Measurements from ENCODE around the gene ZSWIM6.

The ZSWIM6 gene

GRCh38 chr5:61425918-61426317 is 93.9 kb downstream of the ZSWIM6 start:
- no peak for DNase-seq (ENCODE audit: low read depth, low spot score)
- no peak overlapping the region for H3K4me3 ChIP-seq (ENCODE audit: low read depth, low read length)
- ChIA-PET CTCF (no interaction called here), POLR2A (no interaction called here)
- TF ChIP-seq, protein P1, sequence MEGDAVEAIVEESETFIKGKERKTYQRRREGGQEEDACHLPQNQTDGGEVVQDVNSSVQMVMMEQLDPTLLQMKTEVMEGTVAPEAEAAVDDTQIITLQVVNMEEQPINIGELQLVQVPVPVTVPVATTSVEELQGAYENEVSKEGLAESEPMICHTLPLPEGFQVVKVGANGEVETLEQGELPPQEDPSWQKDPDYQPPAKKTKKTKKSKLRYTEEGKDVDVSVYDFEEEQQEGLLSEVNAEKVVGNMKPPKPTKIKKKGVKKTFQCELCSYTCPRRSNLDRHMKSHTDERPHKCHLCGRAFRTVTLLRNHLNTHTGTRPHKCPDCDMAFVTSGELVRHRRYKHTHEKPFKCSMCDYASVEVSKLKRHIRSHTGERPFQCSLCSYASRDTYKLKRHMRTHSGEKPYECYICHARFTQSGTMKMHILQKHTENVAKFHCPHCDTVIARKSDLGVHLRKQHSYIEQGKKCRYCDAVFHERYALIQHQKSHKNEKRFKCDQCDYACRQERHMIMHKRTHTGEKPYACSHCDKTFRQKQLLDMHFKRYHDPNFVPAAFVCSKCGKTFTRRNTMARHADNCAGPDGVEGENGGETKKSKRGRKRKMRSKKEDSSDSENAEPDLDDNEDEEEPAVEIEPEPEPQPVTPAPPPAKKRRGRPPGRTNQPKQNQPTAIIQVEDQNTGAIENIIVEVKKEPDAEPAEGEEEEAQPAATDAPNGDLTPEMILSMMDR (IDR thresholded peaks at IDR 0.05; ENCODE audit: insufficient read depth, low read length, missing control alignments), result no peak

- no peak for DNase-seq (ENCODE audit: low read depth, low spot score)
- ChIA-PET POLR2A (no interaction called here), CTCF (no interaction called here)
- H3K4me3 ChIP-seq (ENCODE audit: low read depth, low read length), result no peak overlapping the region
- TF ChIP-seq, protein P1 (IDR thresholded peaks at IDR 0.05; ENCODE audit: insufficient read depth, low read length, missing control alignments), result no peak
These were observed 97.8 kb downstream of the ZSWIM6 start for GRCh38 chr5:61429906-61430305.

DNA sequence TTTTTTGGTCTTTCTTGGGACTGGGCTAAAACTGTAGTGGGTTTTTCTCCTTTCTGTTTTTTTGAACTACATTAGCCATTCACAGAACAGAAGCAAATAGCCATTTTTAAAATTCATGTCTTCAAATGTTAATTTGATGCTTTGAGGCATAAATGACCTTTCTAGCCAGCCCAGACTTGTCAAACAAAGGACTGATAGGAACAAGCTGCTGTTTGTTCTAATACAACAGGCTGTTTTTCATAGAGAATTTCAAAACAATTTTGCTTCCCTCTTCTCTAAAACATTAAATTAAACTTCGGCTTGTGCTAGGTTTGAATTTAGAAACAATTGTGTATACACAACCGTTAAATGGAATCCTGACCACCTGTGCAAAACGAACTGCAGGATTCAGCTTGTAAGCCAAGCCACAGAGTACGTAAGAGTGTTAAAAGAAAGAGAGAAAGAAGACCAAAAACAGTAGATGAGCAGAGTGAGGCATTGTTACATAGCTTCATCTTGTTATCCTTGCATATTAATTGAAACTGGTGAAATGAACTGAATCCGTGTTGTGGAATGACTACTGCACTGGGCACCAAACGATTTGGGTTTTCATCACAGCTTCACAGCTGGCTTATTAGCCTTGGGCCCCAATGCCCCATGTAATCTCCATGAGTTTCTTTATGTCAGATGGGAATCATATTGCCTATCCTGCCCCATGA is 100.0 kb downstream of the ZSWIM6 start:
- TF ChIP-seq, protein P1 (IDR thresholded peaks at IDR 0.05; ENCODE audit: insufficient read depth, low read length, missing control alignments), result no peak
- ChIA-PET POLR2A (interaction anchor here (0.6 kb wide), 1 partner anchor 14 kb away, joined by 3 read pairs; no protein-coding TSS in a partner anchor), CTCF (no interaction called here)
- no peak for DNase-seq (ENCODE audit: low read depth, low spot score)
- H3K4me3 ChIP-seq (ENCODE audit: low read depth, low read length), result no peak overlapping the region

- no peak for DNase-seq (ENCODE audit: low read depth, low spot score)
- POLR2A ChIA-PET, result no interaction called here
These were observed 103.3 kb downstream of the ZSWIM6 start for GRCh38 chr5:61435368-61435767.

GRCh38 chr5:61438298-61438970 is 106.4 kb downstream of the ZSWIM6 start:
- H3K4me3 ChIP-seq (ENCODE audit: low read depth, low read length), result no peak overlapping the region
- TF ChIP-seq, protein P1 (IDR thresholded peaks at IDR 0.05; ENCODE audit: insufficient read depth, low read length, missing control alignments), result no peak
- ChIA-PET POLR2A (no interaction called here), CTCF (no interaction called here)
- DNase-seq (ENCODE audit: low read depth, low spot score), result no peak

More at GRCh38 chr5:61435368-61435767, 103.3 kb downstream of the ZSWIM6 start:
- no peak overlapping the region for H3K4me3 ChIP-seq (ENCODE audit: low read depth, low read length)
- TF ChIP-seq, protein P1 (IDR thresholded peaks at IDR 0.05; ENCODE audit: insufficient read depth, low read length, missing control alignments), result no peak
- CTCF ChIA-PET, result no interaction called here

GRCh38 chr5:61440086-61440485 is 108.0 kb downstream of the ZSWIM6 start:
- POLR2A ChIA-PET, result no interaction called here
- no peak overlapping the region for H3K4me3 ChIP-seq (ENCODE audit: low read depth, low read length)
- CTCF ChIA-PET, result interaction anchor here (0.7 to 1.0 kb wide), 2 partner anchors 9 to 218 kb away, joined by 3 read pairs; no protein-coding TSS in a partner anchor
- no peak for DNase-seq (ENCODE audit: low read depth, low spot score)
- TF ChIP-seq, protein P1 (IDR thresholded peaks at IDR 0.05; ENCODE audit: insufficient read depth, low read length, missing control alignments), result no peak

Measured in AG04449 (cell line).